ENCODE results near the gene GFAP.

GFAP gene

GRCh38 chr17:44931376-44931775 is 16.1 kb upstream of the GFAP start:
- DNase-seq = no peak

- no peak for DNase-seq
These were observed 15.4 kb upstream of the GFAP start for GRCh38 chr17:44930667-44931066.

GRCh38 chr17:44928950-44929720 is 13.8 kb upstream of the GFAP start:
- DNase-seq = no peak

- no peak for DNase-seq
These were observed 12.8 kb upstream of the GFAP start for GRCh38 chr17:44928136-44928535.

GRCh38 chr17:44927696-44928095 is 12.4 kb upstream of the GFAP start:
- DNase-seq = no peak

- DNase-seq = no peak
These were observed 11.7 kb upstream of the GFAP start for GRCh38 chr17:44926821-44927525.

GRCh38 chr17:44925731-44926697 is 10.7 kb upstream of the GFAP start:
- no peak for DNase-seq

GRCh38 chr17:44924107-44924544 is 8.8 kb upstream of the GFAP start:
- no peak for DNase-seq

- no peak for DNase-seq
These were observed 7.6 kb upstream of the GFAP start for GRCh38 chr17:44922746-44923470.

- no peak for DNase-seq
These were observed 6.8 kb upstream of the GFAP start for GRCh38 chr17:44922136-44922535.

GRCh38 chr17:44921122-44921882 is 6.0 kb upstream of the GFAP start:
- DNase-seq = no peak

GRCh38 chr17:44920565-44920940 is 5.3 kb upstream of the GFAP start:
- DNase-seq = no peak

- DNase-seq = peak; percentile 41
These were observed 4.7 kb upstream of the GFAP start for GRCh38 chr17:44919885-44920564.

GRCh38 chr17:44919411-44919810 is 4.1 kb upstream of the GFAP start:
- DNase-seq = no peak

GRCh38 chr17:44918006-44918405 is 2.7 kb upstream of the GFAP start:
- DNase-seq = no peak

- no peak for DNase-seq
These were observed 2.2 kb upstream of the GFAP start for GRCh38 chr17:44917456-44917855.

- DNase-seq = no peak
These were observed 1.5 kb upstream of the GFAP start for GRCh38 chr17:44916781-44917241.

- no peak for DNase-seq
These were observed 821 bp upstream of the GFAP start for GRCh38 chr17:44915862-44916780.

GRCh38 chr17:44914698-44915271 is 515 bp downstream of the GFAP start:
- no peak for DNase-seq

All from effector CD4-positive, alpha-beta T cell (primary cell).